ENCODE measurements around the gene TXNL4A. TPM values are rescaled to one million over a fixed set of nuclear protein-coding genes. Genes with fewer than 3 reads are reported as not detected.
"Not testable (repeated sequence)": the region's sequence is repeated elsewhere in the genome, so short reads cannot be mapped to it uniquely, and the experiment has no call there.

Gene TXNL4A
- total and polyA plus RNA-seq, 2 experiments from 2014 or later, result 71.9 to 227 TPM

GRCh38 chr18:80000877-80001276 is 12.5 kb upstream of the TXNL4A start:
- TF ChIP-seq EZH2 (IDR thresholded peaks at IDR 0.05; ENCODE audit: borderline replicate concordance) (no peak), EZH2phosphoT487 (IDR thresholded peaks at IDR 0.05; ENCODE audit: low read depth, severe bottlenecking, unreplicated experiment) (no peak), CTCF (IDR thresholded peaks at IDR 0.05; ENCODE audit: poor library complexity) (no peak)
- Histone ChIP-seq H3K9me3 (ENCODE audit: low read depth) (no peaks in the 10 kb centered on the region), H3K27me3 (no peaks in the 10 kb centered on the region), H3K79me2 (no peaks in the 10 kb centered on the region), H3K4me3 (no peak overlapping the region), H2AFZ (no peak overlapping the region), H4K20me1 (ENCODE audit: insufficient read depth, poor library complexity, severe bottlenecking) (no peaks in the 10 kb centered on the region), H3K27ac (no peak overlapping the region), H3K4me2 (no peak overlapping the region), H3K4me1 (ENCODE audit: insufficient read depth) (no peaks in the 10 kb centered on the region), H3K9me2 (replicated peaks; ENCODE audit: insufficient read depth) (no peaks in the 10 kb centered on the region), H3K36me3 (replicated peaks; ENCODE audit: insufficient read depth, low read depth) (no peaks in the 10 kb centered on the region)
- no peak for DNase-seq (ENCODE audit: low spot score)
- 77% methylated on average over 3 of the region's 3 CpGs for WGBS (ENCODE audit: low lambda C conversion rate, missing lambda C conversion rate)

- 89% methylated on average over 2 of the region's 2 CpGs for WGBS (ENCODE audit: low lambda C conversion rate, missing lambda C conversion rate)
- H4K20me1 ChIP-seq (ENCODE audit: insufficient read depth, poor library complexity, severe bottlenecking); H3K36me3 ChIP-seq (replicated peaks; ENCODE audit: insufficient read depth, low read depth); H3K79me2 ChIP-seq; H3K9me2 ChIP-seq (replicated peaks; ENCODE audit: insufficient read depth); H3K4me1 ChIP-seq (ENCODE audit: insufficient read depth); H3K4me2 ChIP-seq; H3K27ac ChIP-seq; H3K4me3 ChIP-seq; H3K27me3 ChIP-seq; DNase-seq (ENCODE audit: low spot score); H3K9me3 ChIP-seq (ENCODE audit: low read depth); H2AFZ ChIP-seq: not testable (repeated sequence)
These were observed 11.3 kb upstream of the TXNL4A start for GRCh38 chr18:79999701-80000100.

GRCh38 chr18:79991494-79991893 is 3.1 kb upstream of the TXNL4A start:
- Histone ChIP-seq H3K4me1 (ENCODE audit: insufficient read depth) (peaks cover 10% of the 10 kb centered on the region), H3K36me3 (replicated peaks; ENCODE audit: insufficient read depth, low read depth) (no peaks in the 10 kb centered on the region), H3K27ac (no peak overlapping the region), H3K27me3 (no peaks in the 10 kb centered on the region), H4K20me1 (ENCODE audit: insufficient read depth, poor library complexity, severe bottlenecking) (peaks cover 10% of the 10 kb centered on the region), H3K4me2 (no peak overlapping the region), H2AFZ (no peak overlapping the region), H3K9me2 (replicated peaks; ENCODE audit: insufficient read depth) (no peaks in the 10 kb centered on the region), H3K4me3 (no peak overlapping the region), H3K9me3 (ENCODE audit: low read depth) (no peaks in the 10 kb centered on the region), H3K79me2 (peaks cover 20% of the 10 kb centered on the region)
- 89% methylated on average over 2 of the region's 2 CpGs for WGBS (ENCODE audit: low lambda C conversion rate, missing lambda C conversion rate)
- DNase-seq (ENCODE audit: low spot score), result no peak
- TF ChIP-seq EZH2 (IDR thresholded peaks at IDR 0.05; ENCODE audit: borderline replicate concordance) (no peak), CTCF (IDR thresholded peaks at IDR 0.05; ENCODE audit: poor library complexity) (no peak), EZH2phosphoT487 (IDR thresholded peaks at IDR 0.05; ENCODE audit: low read depth, severe bottlenecking, unreplicated experiment) (no peak)

GRCh38 chr18:79989195-79989497 is 783 bp upstream of the TXNL4A start:
- no peaks in the 10 kb centered on the region for H3K27me3 ChIP-seq
- no peak for DNase-seq (ENCODE audit: low spot score)
- no peaks in the 10 kb centered on the region for H3K9me2 ChIP-seq (replicated peaks; ENCODE audit: insufficient read depth)
- no peaks in the 10 kb centered on the region for H3K36me3 ChIP-seq (replicated peaks; ENCODE audit: insufficient read depth, low read depth)
- H3K4me3 ChIP-seq, result peak overlapping the region; percentile 82
- no peaks in the 10 kb centered on the region for H3K9me3 ChIP-seq (ENCODE audit: low read depth)
- TF ChIP-seq CTCF (IDR thresholded peaks at IDR 0.05; ENCODE audit: poor library complexity), result no peak
- no peak for TF ChIP-seq EZH2 (IDR thresholded peaks at IDR 0.05; ENCODE audit: borderline replicate concordance)
- no peak for TF ChIP-seq EZH2phosphoT487 (IDR thresholded peaks at IDR 0.05; ENCODE audit: low read depth, severe bottlenecking, unreplicated experiment)
- H3K79me2 ChIP-seq, result peaks cover 44% of the 10 kb centered on the region
- no peak overlapping the region for H2AFZ ChIP-seq
- H3K27ac ChIP-seq, result peak overlapping the region; percentile 99
- peaks cover 13% of the 10 kb centered on the region for H3K4me1 ChIP-seq (ENCODE audit: insufficient read depth)
- peaks cover 29% of the 10 kb centered on the region for H4K20me1 ChIP-seq (ENCODE audit: insufficient read depth, poor library complexity, severe bottlenecking)
- WGBS (ENCODE audit: low lambda C conversion rate, missing lambda C conversion rate), result 73% methylated on average over 14 of the region's 14 CpGs
- peak overlapping the region; percentile 79 for H3K4me2 ChIP-seq

Data from hepatocyte (in vitro differentiated cells).